GM21447 (cell line): ENCODE measurements around the gene KRTAP5-9.
"Not testable (repeated sequence)": the region's sequence is repeated elsewhere in the genome, so short reads cannot be mapped to it uniquely, and the experiment has no call there.

ENCODE experiments used
- ATAC-seq: cut with Tn5 transposase; IDR thresholded peaks from one replicate; pipeline ENCODE4 v1.9.1; 2021; ENCODE audit not compliant: unreplicated experiment

Gene KRTAP5-9

GRCh38 chr11:71532036-71532610, 16.1 kb upstream of the KRTAP5-9 start:
- ATAC-seq: no peak

GRCh38 chr11:71534711-71535608, 13.3 kb upstream of the KRTAP5-9 start:
- ATAC-seq: not testable (repeated sequence)

GRCh38 chr11:71535825-71536224, 12.4 kb upstream of the KRTAP5-9 start:
- ATAC-seq: no peak

GRCh38 chr11:71537537-71537936, 10.7 kb upstream of the KRTAP5-9 start:
- ATAC-seq: no peak

- ATAC-seq: not testable (repeated sequence)
Observed at GRCh38 chr11:71537977-71538665, 10.1 kb upstream of the KRTAP5-9 start, which contains the start of gene KRTAP5-8. TSS of gene KRTAP5-8 (plus strand) at chr11:71538025. CDS start at chr11:71538056, 31 bp downstream.

GRCh38 chr11:71538666-71538990, 9.6 kb upstream of the KRTAP5-9 start:
- no peak for ATAC-seq

- no peak for ATAC-seq
Observed at GRCh38 chr11:71539017-71539416, 9.2 kb upstream of the KRTAP5-9 start.

- not testable (repeated sequence) for ATAC-seq
Observed at GRCh38 chr11:71539971-71540370, 8.2 kb upstream of the KRTAP5-9 start.

- not testable (repeated sequence) for ATAC-seq
Observed at GRCh38 chr11:71540521-71541304, 7.5 kb upstream of the KRTAP5-9 start.

GRCh38 chr11:71542382-71542781, 5.8 kb upstream of the KRTAP5-9 start:
- no peak for ATAC-seq

- ATAC-seq: no peak
Observed at GRCh38 chr11:71542879-71543777, 5.1 kb upstream of the KRTAP5-9 start.

GRCh38 chr11:71543866-71544265, 4.4 kb upstream of the KRTAP5-9 start:
- ATAC-seq: no peak

GRCh38 chr11:71544525-71545214, 3.5 kb upstream of the KRTAP5-9 start:
- no peak for ATAC-seq

- no peak for ATAC-seq
Observed at GRCh38 chr11:71545405-71545966, 2.7 kb upstream of the KRTAP5-9 start.

GRCh38 chr11:71548716-71549151, 514 bp downstream of the KRTAP5-9 start:
- no peak for ATAC-seq

GRCh38 chr11:71551711-71552110, 3.5 kb downstream of the KRTAP5-9 start:
- ATAC-seq: no peak

GRCh38 chr11:71554996-71555395, 6.8 kb downstream of the KRTAP5-9 start:
- ATAC-seq: no peak

GRCh38 chr11:71555508-71555907, 7.3 kb downstream of the KRTAP5-9 start:
- ATAC-seq: no peak

GRCh38 chr11:71556018-71556417, 7.8 kb downstream of the KRTAP5-9 start:
- no peak for ATAC-seq
